Natural killer cell (primary cell): ENCODE measurements around the gene SNRNP25. TPM values are rescaled to one million over a fixed set of nuclear protein-coding genes. Genes with fewer than 3 reads are reported as not detected.

Source experiments
- ATAC-seq, 3 donors: fragments of 150-1000 bp in 2 of 3; fragments of 200-7000 bp in 1 of 3; cut with Tn5 transposase; 1 replicate in 1 of 3; 2 replicates in 2 of 3; pipeline ENCODE4 v1.10.0; 2021; ENCODE audit warnings: mild to moderate bottlenecking in 2 of 3, moderate library complexity in 2 of 3
- DNase-seq, 2 donors: peaks; one replicate each; pipeline versions ENCODE4 v3.0.0 to v3.0.0-alpha.2; 2013 to 2021; ENCODE audit warnings: mixed read lengths in 1 of 2
- H3K27ac ChIP-seq: one replicate; pipeline ENCODE4 v1.5.1; 2013; ENCODE audit warnings: mild to moderate bottlenecking, low read length
- H3K27me3 ChIP-seq: one replicate; pipeline ENCODE4 v1.6.1; 2013; ENCODE audit warnings: low read length; ENCODE audit not compliant: control insufficient read depth, insufficient read depth
- H3K36me3 ChIP-seq: one replicate; pipeline ENCODE4 v1.6.1; 2013; ENCODE audit warnings: low read length; ENCODE audit not compliant: control insufficient read depth, insufficient read depth
- H3K4me1 ChIP-seq: one replicate; pipeline ENCODE4 v1.6.1; 2013; ENCODE audit warnings: low read length; ENCODE audit not compliant: control insufficient read depth, insufficient read depth
- H3K4me3 ChIP-seq: one replicate; pipeline ENCODE4 v1.5.1; 2013; ENCODE audit warnings: low read length
- H3K9me3 ChIP-seq: one replicate; pipeline ENCODE4 v1.6.1; 2013; ENCODE audit warnings: low read length; ENCODE audit not compliant: control insufficient read depth, insufficient read depth
- H3K27ac Mint-ChIP-seq, 2 donors: one replicate each; pipeline ENCODE4 v1.8.0; 2022; ENCODE audit warnings: mild to moderate bottlenecking in 2 of 2, mixed read lengths in 2 of 2, moderate library complexity in 1 of 2
- H3K27me3 Mint-ChIP-seq, 2 donors: one replicate each; pipeline ENCODE4 v1.8.0; 2022; ENCODE audit warnings: low read depth in 2 of 2, mixed read lengths in 2 of 2
- H3K36me3 Mint-ChIP-seq: one replicate; pipeline ENCODE4 v1.8.0; 2022; ENCODE audit warnings: mixed read lengths
- H3K4me1 Mint-ChIP-seq, 2 donors: one replicate each; pipeline ENCODE4 v1.8.0; 2022; ENCODE audit warnings: mixed read lengths in 2 of 2
- H3K4me3 Mint-ChIP-seq: one replicate; pipeline ENCODE4 v1.8.0; 2022; ENCODE audit warnings: mild to moderate bottlenecking, moderate library complexity, mixed read lengths
- H3K9me3 Mint-ChIP-seq, 2 donors: one replicate each; pipeline ENCODE4 v1.8.0; 2022; ENCODE audit warnings: mixed read lengths in 2 of 2
- WGBS: methylation state at CpG from one replicate; pipeline ENCODE4 v1.1.7; 2013; ENCODE audit warnings: missing lambda C conversion rate; ENCODE audit not compliant: insufficient coverage; 5-methylcytosine and 5-hydroxymethylcytosine counted together
- intact Hi-C: fragments of 100-400 bp; cut with micrococcal nuclease; formaldehyde crosslinking; loops from one replicate; pipeline ENCODE4 v1.14.2; 2022
- total RNA-seq, 4 donors: library from RNA; stranded (reverse); fragments of 120-200 nt in 1 of 4; gene quantifications; one replicate each; pipeline versions ENCODE4 v1.2.3 to v1.2.4, GENCODE V29; 2013 to 2022
- TF ChIP-seq, protein P1 (sequence below): fragments of 200-600 bp; IDR thresholded peaks from one replicate; pipeline ENCODE4 v1.8.0; 2022; ENCODE audit warnings: antibody characterized with exemption

SNRNP25 gene
- total RNA-seq, 3 donors from 2014 or later (not counting 1 experiment from before 2014, with no cell fraction given): 6.4 to 13.4 (median 13.2) TPM

DNA sequence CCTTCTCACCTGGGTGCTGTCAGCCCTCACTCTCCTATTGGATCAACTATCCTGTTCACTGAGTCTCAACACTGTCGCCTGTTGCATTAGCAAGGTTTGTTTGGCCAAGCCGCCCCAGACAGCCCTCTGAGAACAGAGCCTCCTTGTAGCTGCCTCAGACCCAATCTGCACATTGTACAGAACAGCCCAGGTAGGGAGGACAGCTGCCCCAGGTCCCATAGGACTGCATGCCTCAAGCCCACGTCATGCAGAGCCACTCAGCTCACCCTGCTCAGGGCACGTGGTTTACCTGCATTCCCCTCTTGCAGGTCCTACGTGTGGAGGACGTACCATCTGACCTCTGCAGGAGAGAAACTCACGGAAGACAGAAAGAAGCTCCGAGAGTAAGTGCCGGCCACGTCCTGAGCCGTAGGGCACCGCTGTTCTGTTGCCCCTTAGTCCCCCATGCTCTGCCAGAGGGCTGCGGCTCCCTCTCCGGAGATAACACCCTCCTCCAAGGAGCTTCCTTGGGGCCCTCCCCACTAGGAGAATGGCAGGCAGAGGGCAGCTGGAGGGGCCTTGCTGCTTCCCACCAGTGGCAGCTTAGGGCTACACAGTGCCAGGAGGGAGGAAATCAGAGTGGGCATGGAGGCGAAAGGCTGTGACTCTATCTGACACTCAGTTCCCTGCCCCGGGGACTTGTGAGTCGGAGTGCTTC, 2.8 kb downstream of the SNRNP25 start:
- no peak overlapping the region for H3K27ac Mint-ChIP-seq
- H3K27me3 Mint-ChIP-seq: no peaks in the 10 kb centered on the region
- H3K9me3 ChIP-seq: no peaks in the 10 kb centered on the region
- 94% methylated on average over 17 of the region's 17 CpGs for WGBS
- ATAC-seq: no peak
- H3K4me3 ChIP-seq: no peak overlapping the region
- intact Hi-C loops: no loop called here
- peaks cover 10 to 20% of the 10 kb centered on the region in 2 donors for H3K4me1 Mint-ChIP-seq
- no peaks in the 10 kb centered on the region for H3K9me3 Mint-ChIP-seq
- no peaks in the 10 kb centered on the region for H3K27me3 ChIP-seq
- H3K36me3 Mint-ChIP-seq: no peaks in the 10 kb centered on the region
- peaks cover 18% of the 10 kb centered on the region for H3K4me1 ChIP-seq
- H3K4me3 Mint-ChIP-seq: peak overlapping the region; percentile 60
- TF ChIP-seq, protein P1, sequence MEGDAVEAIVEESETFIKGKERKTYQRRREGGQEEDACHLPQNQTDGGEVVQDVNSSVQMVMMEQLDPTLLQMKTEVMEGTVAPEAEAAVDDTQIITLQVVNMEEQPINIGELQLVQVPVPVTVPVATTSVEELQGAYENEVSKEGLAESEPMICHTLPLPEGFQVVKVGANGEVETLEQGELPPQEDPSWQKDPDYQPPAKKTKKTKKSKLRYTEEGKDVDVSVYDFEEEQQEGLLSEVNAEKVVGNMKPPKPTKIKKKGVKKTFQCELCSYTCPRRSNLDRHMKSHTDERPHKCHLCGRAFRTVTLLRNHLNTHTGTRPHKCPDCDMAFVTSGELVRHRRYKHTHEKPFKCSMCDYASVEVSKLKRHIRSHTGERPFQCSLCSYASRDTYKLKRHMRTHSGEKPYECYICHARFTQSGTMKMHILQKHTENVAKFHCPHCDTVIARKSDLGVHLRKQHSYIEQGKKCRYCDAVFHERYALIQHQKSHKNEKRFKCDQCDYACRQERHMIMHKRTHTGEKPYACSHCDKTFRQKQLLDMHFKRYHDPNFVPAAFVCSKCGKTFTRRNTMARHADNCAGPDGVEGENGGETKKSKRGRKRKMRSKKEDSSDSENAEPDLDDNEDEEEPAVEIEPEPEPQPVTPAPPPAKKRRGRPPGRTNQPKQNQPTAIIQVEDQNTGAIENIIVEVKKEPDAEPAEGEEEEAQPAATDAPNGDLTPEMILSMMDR: no peak
- H3K27ac ChIP-seq: no peak overlapping the region
- DNase-seq: no peak
- peaks cover 9% of the 10 kb centered on the region for H3K36me3 ChIP-seq

DNA sequence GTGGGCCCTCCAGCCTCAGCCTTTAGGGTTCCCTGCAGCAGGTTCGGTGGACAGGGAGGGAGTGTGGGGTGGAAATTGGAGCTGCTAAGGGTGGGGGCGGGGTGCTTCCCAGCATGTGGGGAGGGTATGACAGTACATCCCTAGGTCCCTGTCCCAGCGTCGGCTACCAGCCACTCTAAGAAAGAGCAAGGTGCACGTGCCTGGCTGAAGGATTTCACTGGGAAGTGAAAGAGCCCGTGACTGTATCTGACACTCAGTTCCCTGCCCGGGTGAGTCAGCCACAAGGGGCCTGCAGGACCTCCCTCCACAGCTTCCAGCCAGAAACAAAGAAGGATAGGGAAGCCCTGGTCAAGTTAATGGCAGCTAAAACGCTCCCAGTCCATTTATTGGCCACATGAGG, 4.1 kb downstream of the SNRNP25 start:
- WGBS: 83% methylated on average over 8 of the region's 8 CpGs
- DNase-seq: no peak
- TF ChIP-seq, protein P1: no peak
- Mint-ChIP-seq H3K4me1 (peaks cover 6 to 14% of the 10 kb centered on the region in 2 donors), H3K27me3 (no peaks in the 10 kb centered on the region), H3K4me3 (no peak overlapping the region), H3K36me3 (no peaks in the 10 kb centered on the region), H3K27ac (no peak overlapping the region), H3K9me3 (no peaks in the 10 kb centered on the region)
- Histone ChIP-seq H3K4me1 (peaks cover 10% of the 10 kb centered on the region), H3K27me3 (no peaks in the 10 kb centered on the region), H3K27ac (no peak overlapping the region), H3K4me3 (no peak overlapping the region), H3K9me3 (no peaks in the 10 kb centered on the region), H3K36me3 (peaks cover 9% of the 10 kb centered on the region)
- intact Hi-C loops: no loop called here
- no peak for ATAC-seq

DNA sequence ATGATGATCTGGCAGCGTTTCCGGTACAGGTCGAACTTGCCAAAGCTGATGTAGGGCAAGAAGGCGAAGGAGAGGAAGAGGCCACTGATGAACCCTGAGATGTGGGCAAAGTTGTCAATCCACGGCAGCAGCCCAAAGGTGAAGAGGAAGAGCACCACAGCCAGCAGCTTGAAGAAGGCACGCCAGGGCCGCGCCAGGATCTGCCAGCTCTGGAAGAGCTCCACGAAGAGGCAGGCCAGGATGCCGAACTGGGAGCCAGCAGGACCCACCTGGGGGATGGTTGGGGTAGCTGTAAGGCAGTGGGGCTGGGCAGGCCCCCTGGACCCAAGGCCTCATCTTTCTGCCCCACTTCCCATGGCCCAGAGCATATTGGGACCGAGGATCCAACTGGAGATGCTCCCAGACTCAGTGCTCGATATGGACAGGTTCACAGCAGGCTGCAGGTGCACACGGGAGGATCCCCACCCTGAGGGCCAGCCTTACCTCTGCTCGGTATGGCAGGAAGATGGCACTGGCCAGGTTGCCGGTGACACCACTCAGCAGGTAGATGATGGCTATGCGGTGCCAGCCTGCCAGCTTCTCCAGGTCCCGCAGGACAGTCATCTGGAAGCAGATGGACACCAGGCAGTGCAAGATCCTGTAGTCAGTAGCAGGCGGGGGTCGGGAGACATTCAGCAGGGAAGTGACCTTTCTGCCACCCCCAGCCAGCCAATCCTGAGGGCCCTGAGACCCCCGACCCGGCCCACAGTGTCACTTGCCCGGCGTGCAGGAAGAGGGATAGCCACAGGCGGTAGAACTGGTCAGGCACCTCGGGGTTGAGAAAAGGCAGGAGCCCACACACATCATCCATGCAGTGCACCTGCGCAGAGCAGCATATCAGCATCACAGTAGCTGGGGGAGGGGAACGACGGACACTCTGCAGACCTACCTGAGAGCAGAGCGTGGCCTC, 5.1 kb downstream of the SNRNP25 start:
- H3K27me3 Mint-ChIP-seq: no peaks in the 10 kb centered on the region
- intact Hi-C loops: no loop called here
- DNase-seq (no peak), ATAC-seq (no peak)
- 93% methylated on average over 29 of the region's 29 CpGs for WGBS
- Histone ChIP-seq H3K4me1 (peaks cover 5% of the 10 kb centered on the region), H3K27ac (no peak overlapping the region), H3K36me3 (peaks cover 9% of the 10 kb centered on the region), H3K4me3 (no peak overlapping the region), H3K27me3 (no peaks in the 10 kb centered on the region), H3K9me3 (no peaks in the 10 kb centered on the region)
- no peaks in the 10 kb centered on the region for H3K9me3 Mint-ChIP-seq
- no peaks in the 10 kb centered on the region for H3K36me3 Mint-ChIP-seq
- TF ChIP-seq, protein P1: no peak
- H3K4me3 Mint-ChIP-seq: no peak overlapping the region
- H3K4me1 Mint-ChIP-seq: peaks cover 0 to 4% of the 10 kb centered on the region in 2 donors
- H3K27ac Mint-ChIP-seq: no peak overlapping the region
